HG03280 (cell line): ENCODE measurements around the gene CEP120.
"Not testable (repeated sequence)": the region's sequence is repeated elsewhere in the genome, so short reads cannot be mapped to it uniquely, and the experiment has no call there.

Experiments used
- ATAC-seq: cut with Tn5 transposase; IDR thresholded peaks from one replicate; pipeline ENCODE4 v1.9.1; 2021; ENCODE audit warnings: mild to moderate bottlenecking, moderate library complexity; ENCODE audit not compliant: unreplicated experiment

The CEP120 gene

DNA sequence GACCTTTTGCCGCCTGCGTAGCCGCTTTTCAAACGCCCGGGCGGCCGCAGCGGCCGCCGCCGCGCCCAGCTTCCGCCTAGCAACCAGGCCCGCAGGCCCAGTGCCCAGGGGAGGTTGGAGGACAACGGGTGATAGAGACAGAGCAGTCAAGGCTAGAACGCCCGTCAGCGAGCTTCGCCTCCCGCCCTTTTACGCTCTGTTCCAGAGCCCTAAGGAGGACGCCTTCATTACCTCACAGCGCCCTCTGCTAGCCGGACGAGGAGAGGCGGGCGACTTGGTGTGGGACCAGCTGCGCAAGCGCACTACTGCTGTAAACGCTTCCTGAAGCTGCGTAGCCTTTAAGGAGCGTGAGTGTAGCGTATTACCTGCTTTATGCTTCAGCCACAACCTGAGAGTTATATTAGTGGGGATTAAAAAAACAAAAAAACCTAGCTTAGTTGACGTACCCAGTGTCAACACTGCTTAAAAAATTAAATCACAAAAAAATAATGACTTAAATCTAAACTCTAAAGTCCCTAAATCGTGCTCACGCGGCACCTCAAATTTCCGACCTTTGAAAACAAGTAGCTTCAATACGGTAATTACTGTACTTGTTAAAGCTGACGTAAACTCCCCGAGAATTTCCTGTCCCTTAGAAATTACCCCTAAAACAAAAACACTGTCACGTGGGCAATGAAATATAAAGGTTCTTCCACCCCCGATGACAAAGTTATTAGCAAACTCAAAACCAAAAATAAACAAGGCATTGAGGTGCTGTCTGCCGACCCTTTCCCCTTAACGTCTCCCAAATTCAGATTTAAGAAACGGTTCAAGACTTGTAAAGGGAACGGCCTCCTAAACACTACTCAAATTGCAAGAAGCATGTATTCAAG, at the start of gene CEP120:
CEP120 (minus strand) TSS at position 126 of the 872 bp plus-strand sequence. CDS start 405 bp downstream, outside the sequence.
- peak; percentile 99 for ATAC-seq

DNA sequence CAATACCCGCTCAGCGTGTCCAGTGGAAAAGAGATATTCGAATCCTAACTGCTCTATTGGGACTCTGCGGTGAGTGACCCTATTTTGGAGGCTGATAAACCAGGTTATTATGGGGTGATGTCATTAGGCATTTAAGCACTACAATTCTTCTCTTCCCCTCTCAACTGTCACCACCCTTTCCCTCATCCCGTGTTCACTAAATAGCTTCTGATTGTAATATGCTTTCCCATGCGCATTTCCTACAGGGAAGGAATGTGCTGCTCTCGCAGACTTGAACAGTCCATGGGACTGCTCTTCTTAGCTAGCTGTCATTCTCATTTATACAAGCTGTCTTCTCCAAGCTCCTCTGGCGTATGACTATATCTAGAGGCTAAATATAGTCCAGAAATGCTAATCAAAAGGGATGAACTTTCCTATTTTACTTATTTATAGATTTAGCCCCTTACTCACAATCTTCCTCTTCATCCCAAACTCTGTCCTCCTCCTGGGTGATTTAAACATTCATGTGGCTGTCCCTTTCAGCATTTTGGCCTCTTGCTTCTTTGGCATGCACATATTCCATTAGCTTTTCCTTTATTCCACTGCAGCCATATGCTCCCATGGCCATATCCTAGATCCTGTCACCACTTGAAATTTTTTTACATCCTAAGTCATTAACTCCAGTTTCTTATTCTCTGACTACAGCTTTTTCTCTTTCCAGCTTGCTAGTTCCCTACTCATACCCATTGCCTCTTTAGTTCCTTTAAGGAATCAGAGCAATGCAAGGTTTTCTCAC, 49.1 kb upstream of the CEP120 start:
- no peak for ATAC-seq

DNA sequence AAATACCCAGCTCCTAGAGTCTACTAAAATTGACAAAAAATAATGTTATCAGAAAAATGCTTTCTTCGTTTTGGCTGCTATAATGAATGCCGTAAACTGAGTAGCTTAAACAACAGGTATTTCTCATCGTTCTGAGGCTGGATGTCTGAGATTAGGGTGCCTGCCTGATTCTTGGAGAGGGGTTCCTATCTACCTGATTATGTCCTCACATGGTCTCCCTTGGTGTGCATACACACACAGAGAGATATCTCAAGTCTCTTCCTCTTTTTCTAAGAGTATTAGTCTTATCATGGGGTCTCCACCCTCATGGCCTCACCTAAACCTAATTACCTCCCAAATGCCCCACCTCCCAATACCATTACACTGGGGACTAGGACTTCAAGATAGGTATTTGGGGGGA, 48.2 kb upstream of the CEP120 start:
- ATAC-seq, result no peak

DNA sequence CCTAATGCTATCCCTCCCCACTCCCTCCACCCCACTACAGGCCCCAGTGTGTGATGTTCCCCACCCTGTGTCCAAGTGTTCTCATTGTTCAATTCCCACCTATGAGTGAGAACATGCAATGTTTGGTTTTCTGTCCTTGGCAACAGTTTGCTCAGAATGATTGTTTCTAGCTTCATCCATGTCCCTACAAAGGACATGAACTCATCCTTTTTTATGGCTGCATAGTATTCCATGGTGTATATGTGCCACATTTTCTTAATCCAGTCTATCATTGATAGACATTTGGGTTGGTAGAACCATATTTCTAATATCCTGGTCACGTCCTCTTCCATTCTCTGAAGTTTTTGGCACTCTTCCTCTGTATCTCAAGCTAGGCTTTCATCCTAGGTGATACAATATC, 43.6 kb upstream of the CEP120 start:
- not testable (repeated sequence) for ATAC-seq

DNA sequence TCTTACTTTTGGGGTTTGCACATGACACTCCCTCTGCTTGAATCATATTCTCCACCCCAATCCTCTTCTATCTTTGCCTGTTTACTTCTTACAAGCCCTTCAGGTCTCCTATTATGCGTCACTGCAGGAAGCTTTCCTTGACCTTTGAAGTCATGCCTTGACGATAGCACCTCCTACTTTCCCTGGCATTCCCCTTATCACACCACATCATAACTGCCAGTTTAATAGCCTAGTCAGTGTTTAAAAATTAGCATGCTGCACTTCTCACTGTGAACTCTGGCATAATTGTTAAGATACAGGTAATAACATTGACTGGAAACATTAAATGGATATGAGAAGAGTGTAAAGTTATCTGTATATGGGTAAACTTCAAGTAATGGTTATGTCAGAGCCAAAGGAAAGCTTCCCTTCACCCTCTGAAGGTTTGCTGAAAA, 37.1 kb upstream of the CEP120 start:
- ATAC-seq, result no peak

DNA sequence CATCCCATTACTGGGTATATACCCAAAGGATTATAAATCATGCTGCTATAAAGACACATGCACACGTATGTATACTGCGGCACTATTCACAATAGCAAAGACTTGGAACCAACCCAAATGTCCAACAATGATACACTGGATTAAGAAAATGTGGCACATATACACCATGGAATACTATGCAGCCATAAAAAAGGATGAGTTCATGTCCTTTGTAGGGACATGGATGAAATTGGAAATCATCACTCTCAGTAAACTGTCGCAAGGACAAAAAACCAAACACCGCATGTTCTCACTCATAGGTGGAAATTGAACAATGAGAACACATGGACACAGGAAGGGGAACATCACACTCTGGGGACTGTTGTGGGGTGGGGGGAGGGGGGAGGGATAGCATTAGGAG, 35.8 kb upstream of the CEP120 start:
- ATAC-seq, result not testable (repeated sequence)

DNA sequence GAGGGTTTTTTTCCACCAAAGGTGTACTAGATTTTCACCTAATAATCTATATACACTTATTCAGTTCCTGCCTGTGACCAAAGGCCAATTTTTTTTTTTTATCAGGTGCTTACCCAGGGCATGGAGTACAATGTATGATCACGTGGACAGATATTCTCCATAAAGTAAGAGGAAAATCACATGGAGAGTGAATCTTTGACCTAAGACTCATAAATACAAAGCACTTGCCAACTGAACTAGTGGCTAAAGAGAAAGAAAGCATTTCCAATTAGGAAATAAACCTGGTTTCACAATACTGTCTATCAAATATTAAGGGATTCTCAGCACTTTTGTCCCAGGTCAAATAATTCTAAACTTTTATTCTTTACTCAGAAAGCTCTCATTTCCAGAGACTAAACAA, 33.0 kb upstream of the CEP120 start:
- no peak for ATAC-seq

DNA sequence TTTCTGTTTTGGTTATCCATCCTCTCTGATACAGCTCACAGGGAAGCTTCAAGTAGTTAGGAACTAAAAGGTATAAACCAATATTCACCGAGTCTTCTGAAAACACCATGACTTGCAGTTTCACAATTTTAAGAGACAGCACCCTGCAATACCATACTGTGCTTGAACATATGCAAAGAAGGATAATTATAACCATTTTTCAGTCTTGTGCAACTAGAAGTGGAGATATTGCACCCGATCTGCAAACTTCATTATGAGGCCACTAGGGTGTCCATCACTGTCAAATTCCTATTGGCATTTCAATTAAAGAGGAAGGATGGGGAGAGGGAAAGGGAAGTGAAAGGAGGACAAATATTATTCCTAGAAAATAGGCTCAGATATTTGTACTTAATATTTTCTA, 32.4 kb upstream of the CEP120 start:
- peak; percentile 95 for ATAC-seq

DNA sequence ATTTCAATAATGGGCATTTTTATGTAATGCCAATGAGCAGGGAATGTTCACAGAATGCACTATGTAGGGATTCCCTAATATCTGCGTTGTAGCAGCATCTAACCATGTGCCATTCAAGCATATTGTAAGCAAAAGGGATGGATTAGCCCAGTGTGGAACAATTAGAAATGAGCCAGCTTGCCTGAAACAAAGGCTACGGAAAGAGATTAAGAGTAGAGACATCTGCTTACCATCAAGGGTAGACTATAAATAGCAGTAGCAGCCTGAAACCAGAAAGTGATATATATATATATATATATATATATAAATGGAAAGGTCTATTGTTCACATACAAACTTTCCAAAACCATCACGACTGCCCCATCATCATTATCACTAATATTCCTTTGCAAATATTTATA, 31.9 kb upstream of the CEP120 start:
- ATAC-seq, result peak; percentile 34

DNA sequence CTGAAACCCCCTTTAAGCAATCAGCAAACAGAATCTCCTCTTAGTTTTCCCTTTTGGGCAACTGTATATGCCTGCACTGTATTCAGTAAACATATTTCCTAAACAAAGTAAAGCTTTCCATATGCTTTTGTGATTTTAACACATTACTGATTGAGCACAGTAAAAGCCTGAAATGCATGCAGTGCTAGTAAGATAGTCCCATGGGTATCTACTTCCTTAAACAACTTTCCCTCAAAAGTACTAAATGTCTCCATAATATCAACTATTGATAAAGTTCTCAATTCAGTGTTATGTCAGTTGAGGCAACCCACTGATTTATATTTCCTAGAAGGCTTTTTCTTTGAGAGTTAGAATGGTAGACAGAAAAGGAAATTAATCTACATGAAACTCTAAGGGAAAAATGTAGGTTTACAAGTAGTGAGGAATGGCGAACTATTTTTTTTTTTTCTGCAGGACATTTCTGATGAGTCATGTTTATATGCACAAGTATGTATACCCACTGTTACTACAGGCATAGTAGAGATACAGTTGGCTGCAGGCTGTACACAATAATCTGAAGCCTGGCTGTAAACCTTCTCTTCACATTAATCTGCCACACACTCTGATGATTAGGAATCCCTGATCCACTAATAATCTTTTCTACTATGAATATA, 31.2 kb upstream of the CEP120 start:
- ATAC-seq, result no peak

DNA sequence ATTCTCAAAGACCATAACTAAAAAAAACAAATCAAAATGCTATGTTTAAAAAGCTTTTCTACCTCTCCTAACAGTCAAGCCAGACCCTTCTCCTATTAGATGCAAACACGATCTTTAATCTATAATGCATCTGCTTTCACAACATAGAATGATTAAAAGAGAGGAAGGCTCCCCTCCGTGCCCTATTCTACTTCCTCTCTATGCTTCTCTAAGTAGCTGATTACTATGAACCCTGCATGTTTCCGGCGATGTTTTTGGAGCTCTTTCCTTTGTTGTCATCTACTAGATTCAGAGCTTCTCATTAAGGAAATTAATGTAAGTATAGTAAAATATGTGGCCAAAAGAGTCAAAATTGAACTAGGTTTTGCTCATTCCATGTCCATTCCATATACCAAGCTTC, 29.2 kb upstream of the CEP120 start:
- ATAC-seq, result no peak

DNA sequence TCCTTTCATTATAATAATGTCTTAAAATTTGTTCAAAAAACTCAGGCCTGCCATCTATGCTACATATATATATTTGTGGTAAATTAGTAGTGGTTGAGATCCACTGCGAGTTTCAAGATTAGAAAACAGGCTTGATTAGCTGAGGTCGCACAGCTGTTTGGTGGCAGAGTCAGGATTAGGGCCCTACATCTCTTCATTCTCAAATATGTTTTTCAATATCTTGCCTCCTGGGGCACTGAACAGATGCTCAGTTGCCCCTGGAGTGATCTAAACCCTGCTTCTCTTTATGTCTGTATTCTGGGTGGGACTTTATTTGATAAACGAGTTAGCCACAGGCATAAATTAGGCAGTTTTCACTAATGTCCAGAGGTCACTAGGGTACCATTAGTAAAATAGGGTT, 27.8 kb upstream of the CEP120 start:
- no peak for ATAC-seq

DNA sequence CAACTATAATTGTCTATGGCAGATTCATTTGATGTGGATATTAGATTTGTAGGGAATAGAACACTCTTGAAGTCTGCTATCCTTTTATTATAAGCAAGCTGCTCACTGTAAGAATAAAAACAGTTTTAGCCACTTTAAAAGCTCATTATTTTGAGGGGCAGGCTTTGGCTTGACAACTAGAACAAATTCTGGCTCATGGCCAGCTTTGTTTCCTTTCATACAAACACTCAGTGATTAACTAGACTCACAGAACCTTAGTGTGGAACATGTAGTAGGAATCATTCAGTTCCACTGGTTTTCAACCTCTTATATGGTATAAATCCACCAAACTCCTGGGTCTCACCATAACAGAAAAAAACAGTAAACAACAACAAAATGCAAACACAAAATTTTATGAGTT, 27.4 kb upstream of the CEP120 start:
- ATAC-seq, result no peak

DNA sequence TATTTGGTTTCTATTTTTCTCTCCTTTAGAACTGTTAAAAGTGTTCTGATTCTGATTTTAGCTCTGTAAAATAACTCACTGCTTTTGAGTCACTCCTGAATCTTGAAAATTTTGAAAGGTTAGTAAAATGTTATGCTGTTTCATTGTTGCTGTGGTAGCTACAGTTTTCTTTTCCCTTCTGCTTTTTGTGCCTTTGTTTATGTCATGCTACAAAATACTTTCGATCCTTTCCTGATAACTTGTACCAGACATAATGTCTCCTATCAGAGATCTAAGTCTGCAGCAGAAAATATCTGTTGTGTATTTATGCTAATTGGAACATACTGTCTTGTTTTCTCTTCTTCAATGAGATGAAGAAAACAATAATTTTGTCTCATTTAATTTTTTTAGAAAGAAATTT, 26.9 kb upstream of the CEP120 start:
- no peak for ATAC-seq

DNA sequence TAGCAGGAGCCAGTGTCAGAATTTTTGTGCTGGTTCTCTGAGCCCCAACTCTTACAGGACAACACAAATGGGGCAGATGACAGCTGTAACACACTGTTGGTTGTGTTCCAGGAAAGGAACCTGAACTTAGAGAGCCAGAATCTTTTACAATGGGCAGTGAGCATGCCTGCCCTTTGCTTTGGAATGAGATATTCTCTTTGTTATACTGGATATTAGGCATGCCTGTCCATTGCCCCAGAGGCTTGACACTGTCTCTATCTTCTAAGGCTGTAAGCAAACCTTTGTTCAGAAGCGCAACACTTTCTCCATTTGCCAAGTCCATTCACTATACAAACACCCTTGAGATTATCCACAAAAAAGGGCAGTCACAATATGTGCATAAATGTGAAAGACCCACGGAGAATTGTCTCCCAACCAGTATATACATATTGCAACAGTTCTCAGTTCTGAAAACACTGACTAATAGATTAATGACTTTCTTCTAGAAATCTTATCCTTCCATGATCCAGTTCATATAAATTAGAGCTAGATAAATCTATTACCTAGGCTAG, 26.3 kb upstream of the CEP120 start:
- no peak for ATAC-seq

DNA sequence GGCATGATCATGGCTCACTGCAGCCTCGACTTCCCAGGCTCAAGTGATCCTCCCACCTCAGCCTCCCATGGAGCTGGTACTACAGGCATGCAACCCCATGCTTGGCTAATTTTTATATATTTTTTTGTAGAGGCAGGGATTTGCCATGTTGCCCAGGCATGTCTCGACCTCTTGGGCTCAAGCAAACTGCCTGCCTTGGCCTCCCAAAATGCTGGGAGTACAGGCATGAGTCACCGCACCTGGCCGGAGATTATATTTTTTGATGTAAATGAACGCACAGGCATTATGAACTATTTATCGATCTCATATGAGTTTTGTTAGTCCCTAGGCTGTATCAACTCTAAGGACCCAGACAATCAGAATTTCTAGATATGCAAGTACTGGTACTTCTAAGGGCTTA, 25.5 kb upstream of the CEP120 start:
- ATAC-seq, result no peak

DNA sequence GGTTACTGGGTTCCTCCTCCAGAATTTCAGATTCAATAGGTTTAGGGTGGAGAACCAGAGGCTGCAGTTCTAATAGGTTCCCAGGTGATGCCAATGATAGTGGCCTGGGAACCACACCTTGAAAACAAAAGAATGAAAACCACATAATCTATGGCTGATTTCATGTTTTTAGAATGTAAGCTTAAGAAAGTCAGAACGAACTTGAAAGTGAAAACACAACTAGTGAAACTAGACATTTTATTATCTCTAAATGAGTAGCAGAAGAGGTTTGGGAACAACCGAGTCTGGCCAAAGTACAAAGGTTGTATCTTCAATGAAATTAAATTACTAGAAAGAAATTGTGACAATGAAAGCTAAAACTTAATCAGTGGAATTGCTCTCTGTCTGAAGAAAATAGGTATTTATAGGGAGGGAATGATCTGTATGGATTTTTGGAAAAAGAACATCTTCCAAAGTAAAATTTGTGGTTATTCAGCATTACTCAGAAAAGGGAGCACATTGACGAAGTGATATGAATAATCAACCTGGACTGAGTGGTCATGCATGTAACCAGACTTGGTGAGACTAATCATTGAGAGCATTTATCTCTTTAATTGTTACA, 24.9 kb upstream of the CEP120 start:
- peak; percentile 85 for ATAC-seq

DNA sequence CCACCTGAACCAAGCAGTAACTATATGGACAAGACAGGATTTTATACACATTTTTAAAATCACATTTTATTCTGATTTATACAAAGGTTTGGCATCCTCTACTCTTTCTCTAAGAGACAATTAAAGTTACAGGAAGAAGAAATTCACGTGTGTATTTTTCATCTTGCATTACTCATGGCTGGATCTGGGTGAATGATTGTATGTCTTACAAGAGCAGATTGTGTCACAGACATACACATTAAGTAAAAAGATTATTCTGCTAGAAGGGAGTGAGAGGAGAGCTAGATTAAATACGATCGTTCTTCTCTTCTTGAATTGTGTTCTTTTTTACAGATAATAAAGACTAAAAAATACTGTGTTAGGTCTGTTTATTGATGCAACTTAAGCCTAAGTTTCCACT, 20.8 kb upstream of the CEP120 start:
- ATAC-seq, result no peak

DNA sequence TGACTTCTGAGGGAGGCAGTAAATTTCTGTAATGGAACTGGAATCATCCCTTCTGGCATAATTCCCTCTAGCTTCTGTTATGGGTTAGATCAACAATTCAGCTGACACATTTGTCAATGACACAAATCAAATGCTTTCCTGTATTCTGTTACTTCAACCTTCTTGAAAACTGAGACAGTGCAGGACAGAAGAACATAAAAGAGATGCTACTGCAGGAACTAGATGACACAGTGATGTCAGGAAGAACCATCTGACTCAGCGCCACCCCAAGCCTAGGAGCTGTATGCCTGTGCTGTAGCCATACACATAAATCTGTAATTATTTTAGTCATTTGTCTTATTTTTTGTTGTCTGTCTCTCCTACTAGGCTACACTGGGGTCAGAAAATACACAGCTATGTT, 18.2 kb upstream of the CEP120 start:
- ATAC-seq, result peak; percentile 51

DNA sequence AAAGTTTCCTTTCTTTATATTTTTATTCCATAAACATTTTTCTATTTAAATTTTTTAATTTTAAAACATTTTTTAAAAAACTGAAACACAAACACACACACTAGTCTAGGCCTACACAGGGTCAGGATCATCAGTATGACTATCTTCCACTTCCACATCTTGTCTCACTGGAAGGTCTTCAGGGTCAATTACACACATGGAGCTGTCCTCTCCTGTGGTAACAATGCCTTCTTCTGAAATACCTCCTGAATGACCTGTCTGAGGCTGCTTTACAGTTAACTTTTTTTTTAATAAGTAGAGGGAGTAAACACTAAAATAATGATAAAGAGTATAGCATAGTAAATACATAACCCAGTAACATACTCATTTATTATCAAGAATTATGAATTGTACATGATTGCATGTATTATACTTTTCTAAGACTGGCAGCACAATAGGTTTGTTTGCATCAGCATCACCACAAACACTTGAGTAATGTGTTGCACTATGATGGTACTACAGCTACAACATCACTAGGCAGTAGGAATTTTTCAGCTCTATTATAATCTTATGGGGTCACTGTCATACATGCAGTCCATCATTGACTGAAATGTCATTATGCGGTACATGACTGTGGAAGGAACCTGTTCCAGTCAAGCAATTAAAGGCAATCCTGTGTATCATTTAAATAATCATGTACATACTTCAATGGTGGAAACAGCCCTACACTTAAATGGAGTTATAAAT, 17.4 kb upstream of the CEP120 start:
- no peak for ATAC-seq
